ENCODE measurements around the gene CEMIP2.

Gene CEMIP2

GRCh38 chr9:71765693-71766092 is 2.6 kb downstream of the CEMIP2 start:
- Histone ChIP-seq H3K9ac (ENCODE audit: low read length) (no peak overlapping the region), H3K9me2 (replicated peaks; ENCODE audit: insufficient read depth, low read length) (no peaks in the 10 kb centered on the region), H3K27ac (ENCODE audit: low read depth, low read length) (no peak overlapping the region), H3K79me2 (ENCODE audit: insufficient read depth, low read length) (no peaks in the 10 kb centered on the region), H4K20me1 (ENCODE audit: low read depth, low read length) (no peaks in the 10 kb centered on the region), H3K36me3 (ENCODE audit: low read length) (no peaks in the 10 kb centered on the region), H3K4me3 (ENCODE audit: insufficient read depth, low read length, poor library complexity, severe bottlenecking) (no peak overlapping the region), H3F3A (ENCODE audit: insufficient read depth) (0 out of 2 replicates have a peak, but pooled peaks cover 4% of the 10 kb centered on the region), H3K27me3 (ENCODE audit: low read length) (no peaks in the 10 kb centered on the region), H3K9me3 (ENCODE audit: insufficient read depth, low read length) (no peaks in the 10 kb centered on the region), H3K4me2 (ENCODE audit: low read depth, low read length, poor library complexity, severe bottlenecking) (no peak overlapping the region), H2AFZ (ENCODE audit: low read depth, low read length, severe bottlenecking) (no peak overlapping the region)
- no peak for TF ChIP-seq EZH2phosphoT487 (conservative IDR thresholded peaks at IDR 0.05; ENCODE audit: low read length)
- TF ChIP-seq CTCF (IDR thresholded peaks at IDR 0.05; ENCODE audit: insufficient read depth, low read length, poor library complexity, severe bottlenecking) = no peak

- Histone ChIP-seq H3F3A (ENCODE audit: insufficient read depth) (0 out of 2 replicates have a peak, but pooled peaks cover 4% of the 10 kb centered on the region), H3K4me2 (ENCODE audit: low read depth, low read length, poor library complexity, severe bottlenecking) (no peak overlapping the region), H3K27ac (ENCODE audit: low read depth, low read length) (no peak overlapping the region), H3K9me2 (replicated peaks; ENCODE audit: insufficient read depth, low read length) (no peaks in the 10 kb centered on the region), H4K20me1 (ENCODE audit: low read depth, low read length) (no peaks in the 10 kb centered on the region), H3K79me2 (ENCODE audit: insufficient read depth, low read length) (no peaks in the 10 kb centered on the region), H3K4me3 (ENCODE audit: insufficient read depth, low read length, poor library complexity, severe bottlenecking) (no peak overlapping the region), H3K36me3 (ENCODE audit: low read length) (no peaks in the 10 kb centered on the region), H3K27me3 (ENCODE audit: low read length) (no peaks in the 10 kb centered on the region), H2AFZ (ENCODE audit: low read depth, low read length, severe bottlenecking) (no peak overlapping the region), H3K9me3 (ENCODE audit: insufficient read depth, low read length) (no peaks in the 10 kb centered on the region), H3K9ac (ENCODE audit: low read length) (no peak overlapping the region)
- TF ChIP-seq EZH2phosphoT487 (conservative IDR thresholded peaks at IDR 0.05; ENCODE audit: low read length) = no peak
- TF ChIP-seq CTCF (IDR thresholded peaks at IDR 0.05; ENCODE audit: insufficient read depth, low read length, poor library complexity, severe bottlenecking) = no peak
Observed at GRCh38 chr9:71764891-71765290, 3.4 kb downstream of the CEMIP2 start.

GRCh38 chr9:71764463-71764862 is 3.9 kb downstream of the CEMIP2 start:
- Histone ChIP-seq H3F3A (ENCODE audit: insufficient read depth) (0 out of 2 replicates have a peak, but pooled peaks cover 4% of the 10 kb centered on the region), H3K9me3 (ENCODE audit: insufficient read depth, low read length) (no peaks in the 10 kb centered on the region), H3K4me3 (ENCODE audit: insufficient read depth, low read length, poor library complexity, severe bottlenecking) (no peak overlapping the region), H3K36me3 (ENCODE audit: low read length) (no peaks in the 10 kb centered on the region), H4K20me1 (ENCODE audit: low read depth, low read length) (no peaks in the 10 kb centered on the region), H3K79me2 (ENCODE audit: insufficient read depth, low read length) (no peaks in the 10 kb centered on the region), H3K27me3 (ENCODE audit: low read length) (no peaks in the 10 kb centered on the region), H3K27ac (ENCODE audit: low read depth, low read length) (no peak overlapping the region), H3K9ac (ENCODE audit: low read length) (no peak overlapping the region), H3K9me2 (replicated peaks; ENCODE audit: insufficient read depth, low read length) (no peaks in the 10 kb centered on the region), H3K4me2 (ENCODE audit: low read depth, low read length, poor library complexity, severe bottlenecking) (no peak overlapping the region), H2AFZ (ENCODE audit: low read depth, low read length, severe bottlenecking) (no peak overlapping the region)
- TF ChIP-seq CTCF (IDR thresholded peaks at IDR 0.05; ENCODE audit: insufficient read depth, low read length, poor library complexity, severe bottlenecking) (no peak), EZH2phosphoT487 (conservative IDR thresholded peaks at IDR 0.05; ENCODE audit: low read length) (no peak)

Data from SU-DHL-6 (cell line).